ENCODE measurements around the gene TDP2. TPM values are rescaled to one million over a fixed set of nuclear protein-coding genes. Genes with fewer than 3 reads are reported as not detected.

The TDP2 gene
- total RNA-seq, 1 donor from 2014 or later, result 56.9 TPM

DNA sequence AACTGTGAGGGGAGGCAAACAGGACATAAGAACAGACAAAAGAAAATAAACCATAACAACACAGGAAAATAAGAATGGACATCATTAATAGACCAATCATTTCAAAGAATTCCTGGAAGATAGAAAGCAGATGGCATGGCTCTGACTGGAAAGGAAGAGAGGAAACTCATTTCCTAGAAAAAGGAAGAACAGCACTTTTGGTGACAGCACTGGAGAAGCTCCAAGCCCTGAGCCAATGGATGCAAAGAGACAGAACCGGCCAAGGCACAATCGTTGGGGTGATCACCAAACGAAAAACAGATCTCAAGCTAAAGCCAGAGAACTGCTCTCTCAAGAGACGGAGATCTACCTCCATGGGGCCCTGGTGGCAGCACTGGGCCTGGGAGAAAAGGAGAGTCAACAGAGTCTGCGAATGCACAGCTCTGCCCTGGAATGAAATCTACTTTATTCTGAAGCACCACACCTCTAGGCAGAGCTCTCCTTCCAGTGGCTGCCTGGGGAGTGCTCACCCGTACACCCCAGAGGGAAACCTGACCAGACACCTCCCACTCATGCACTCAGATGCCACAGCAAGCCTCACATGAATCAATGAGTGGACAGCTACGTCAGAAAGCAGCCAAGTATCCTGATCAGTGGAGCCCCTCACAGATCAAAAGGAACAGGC, 44.9 kb downstream of the TDP2 start:
- Mint-ChIP-seq H3K36me3 (ENCODE audit: unreplicated experiment) (peaks cover 5% of the 10 kb centered on the region), H3K27me3 (ENCODE audit: unreplicated experiment) (peaks cover 2% of the 10 kb centered on the region), H3K4me1 (ENCODE audit: low read depth, unreplicated experiment) (no peaks in the 10 kb centered on the region), H3K27ac (ENCODE audit: unreplicated experiment) (no peak overlapping the region), H3K9me3 (ENCODE audit: unreplicated experiment) (no peaks in the 10 kb centered on the region), H3K4me3 (ENCODE audit: unreplicated experiment) (no peak overlapping the region)
- no peak for TF ChIP-seq CTCF (IDR thresholded peaks at IDR 0.05; ENCODE audit: partially characterized antibody, unreplicated experiment)
- DNase-seq, result no peak

DNA sequence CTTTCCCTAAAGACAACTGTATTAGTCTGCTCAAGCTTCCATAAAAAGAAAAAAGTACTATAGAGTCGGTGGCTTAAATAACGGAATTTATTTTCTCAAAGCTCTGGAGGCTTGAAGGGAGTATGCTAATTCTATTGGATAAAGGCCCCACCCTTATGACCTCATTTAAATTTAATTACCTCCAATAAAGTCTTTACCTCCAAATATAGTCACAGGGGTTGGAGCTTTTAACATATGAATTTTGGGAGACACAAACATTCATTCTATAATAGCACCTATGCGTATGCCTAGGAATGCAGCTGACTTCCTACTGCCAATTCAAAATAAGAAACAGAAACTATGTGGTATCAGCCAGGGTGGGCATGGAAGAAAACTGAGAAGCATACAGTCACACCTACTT, 46.1 kb downstream of the TDP2 start:
- Mint-ChIP-seq H3K27ac (ENCODE audit: unreplicated experiment) (no peak overlapping the region), H3K27me3 (ENCODE audit: unreplicated experiment) (peaks cover 2% of the 10 kb centered on the region), H3K36me3 (ENCODE audit: unreplicated experiment) (peaks cover 5% of the 10 kb centered on the region), H3K4me1 (ENCODE audit: low read depth, unreplicated experiment) (peaks cover 4% of the 10 kb centered on the region), H3K4me3 (ENCODE audit: unreplicated experiment) (no peak overlapping the region), H3K9me3 (ENCODE audit: unreplicated experiment) (no peaks in the 10 kb centered on the region)
- TF ChIP-seq CTCF (IDR thresholded peaks at IDR 0.05; ENCODE audit: partially characterized antibody, unreplicated experiment), result no peak
- no peak for DNase-seq

DNA sequence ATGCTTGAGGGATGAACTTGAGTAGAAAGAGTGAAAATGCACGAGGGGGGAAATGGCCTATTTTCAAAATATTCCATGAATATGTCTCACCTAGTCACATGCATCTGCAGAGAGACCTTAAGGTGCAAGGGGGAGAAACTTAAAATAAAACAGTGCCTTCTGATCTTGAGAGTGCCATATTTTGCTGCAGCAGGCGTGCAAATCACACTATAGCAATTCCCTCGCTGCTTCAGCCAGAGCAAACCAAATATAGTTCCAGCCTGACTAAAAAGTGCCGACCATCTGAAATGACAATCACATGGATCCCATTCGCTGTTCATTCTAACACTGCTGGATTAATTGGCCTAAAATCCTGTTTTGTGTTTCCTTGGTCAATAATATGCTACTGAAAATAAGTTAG, 47.0 kb downstream of the TDP2 start:
- H3K4me3 Mint-ChIP-seq (ENCODE audit: unreplicated experiment), result no peak overlapping the region
- no peaks in the 10 kb centered on the region for H3K9me3 Mint-ChIP-seq (ENCODE audit: unreplicated experiment)
- no peak overlapping the region for H3K27ac Mint-ChIP-seq (ENCODE audit: unreplicated experiment)
- H3K4me1 Mint-ChIP-seq (ENCODE audit: low read depth, unreplicated experiment), result peaks cover 11% of the 10 kb centered on the region
- TF ChIP-seq CTCF (IDR thresholded peaks at IDR 0.05; ENCODE audit: partially characterized antibody, unreplicated experiment), result no peak
- no peak for DNase-seq
- H3K27me3 Mint-ChIP-seq (ENCODE audit: unreplicated experiment), result peaks cover 2% of the 10 kb centered on the region
- peaks cover 5% of the 10 kb centered on the region for H3K36me3 Mint-ChIP-seq (ENCODE audit: unreplicated experiment)

DNA sequence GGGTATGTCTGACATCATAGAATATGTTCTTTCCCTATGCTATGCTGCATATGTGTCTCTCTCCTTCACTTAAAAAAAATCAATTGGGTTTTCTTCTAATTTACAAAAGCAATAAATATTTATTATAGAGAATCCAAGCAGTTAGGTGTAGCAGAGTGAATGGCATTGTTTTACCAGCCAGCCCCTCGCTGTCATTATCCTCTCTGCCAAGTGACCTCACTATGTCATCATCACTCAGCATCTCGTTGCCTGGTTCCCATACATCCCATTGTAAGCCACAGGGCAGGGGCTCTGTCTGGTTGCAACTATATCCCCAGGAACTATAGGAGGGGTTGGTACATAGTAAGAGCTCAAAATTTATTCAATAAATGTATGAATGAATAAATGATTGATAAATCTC, 52.1 kb downstream of the TDP2 start:
- H3K4me3 Mint-ChIP-seq (ENCODE audit: unreplicated experiment), result peak overlapping the region; percentile 88
- TF ChIP-seq CTCF (IDR thresholded peaks at IDR 0.05; ENCODE audit: partially characterized antibody, unreplicated experiment), result no peak
- DNase-seq, result no peak
- H3K9me3 Mint-ChIP-seq (ENCODE audit: unreplicated experiment), result peaks cover 11% of the 10 kb centered on the region
- peak overlapping the region; percentile 99 for H3K27ac Mint-ChIP-seq (ENCODE audit: unreplicated experiment)
- peaks cover 9% of the 10 kb centered on the region for H3K27me3 Mint-ChIP-seq (ENCODE audit: unreplicated experiment)
- H3K4me1 Mint-ChIP-seq (ENCODE audit: low read depth, unreplicated experiment), result peaks cover 29% of the 10 kb centered on the region
- H3K36me3 Mint-ChIP-seq (ENCODE audit: unreplicated experiment), result peaks cover 5% of the 10 kb centered on the region

DNA sequence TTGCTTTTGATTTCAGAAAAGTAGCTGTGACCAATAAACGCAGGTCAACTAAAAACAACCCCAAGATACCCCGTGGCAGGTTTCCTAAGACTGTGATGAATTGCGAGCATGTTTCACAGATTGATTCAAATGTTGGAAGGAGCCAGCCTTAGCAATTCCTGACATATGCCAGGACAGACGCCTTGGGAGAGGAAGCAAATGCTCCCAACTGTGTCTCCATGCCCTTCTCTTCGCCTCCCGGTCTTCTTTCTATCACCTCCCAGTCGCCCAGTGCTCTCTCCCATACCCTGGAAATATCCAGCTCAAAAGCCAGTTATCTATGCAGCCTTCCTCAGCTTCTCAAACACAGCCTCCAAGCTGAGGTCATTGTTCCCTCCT, 52.7 kb downstream of the TDP2 start:
- Mint-ChIP-seq H3K36me3 (ENCODE audit: unreplicated experiment) (peaks cover 5% of the 10 kb centered on the region), H3K4me3 (ENCODE audit: unreplicated experiment) (peak overlapping the region; percentile 88), H3K27me3 (ENCODE audit: unreplicated experiment) (peaks cover 9% of the 10 kb centered on the region), H3K27ac (ENCODE audit: unreplicated experiment) (peak overlapping the region; percentile 99), H3K4me1 (ENCODE audit: low read depth, unreplicated experiment) (peaks cover 29% of the 10 kb centered on the region), H3K9me3 (ENCODE audit: unreplicated experiment) (peaks cover 11% of the 10 kb centered on the region)
- TF ChIP-seq CTCF (IDR thresholded peaks at IDR 0.05; ENCODE audit: partially characterized antibody, unreplicated experiment), result no peak
- peak; percentile 54 for DNase-seq

Measured in glutamatergic neuron (in vitro differentiated cells).